ENCODE measurements around the gene C6. TPM values are rescaled to one million over a fixed set of nuclear protein-coding genes. Genes with fewer than 3 reads are reported as not detected.
"Not testable (repeated sequence)": the region's sequence is repeated elsewhere in the genome, so short reads cannot be mapped to it uniquely, and the experiment has no call there.

Gene C6
- total RNA-seq (2014; rRNA removed; shearing (Covaris generic)) = not detected in 2 replicates

- no peak for DNase-seq (ENCODE audit: low read depth in 1 of 2, low spot score in 2 of 2)
- no peaks in the 10 kb centered on the region for H3K4me1 ChIP-seq (replicated peaks)
- H3K27me3 ChIP-seq (replicated peaks) = no peaks in the 10 kb centered on the region
- H3K27ac ChIP-seq = no peak within 1 kb of the TSS
- H3K36me3 ChIP-seq = no peaks in the 10 kb centered on the region
- no peaks in the 10 kb centered on the region for H3K9me3 ChIP-seq (replicated peaks)
- H3K4me3 ChIP-seq = no peak within 1 kb of the TSS
Observed at GRCh38 chr5:41213340-41213739, at the start of gene C6. C6 (minus strand) TSS chr5:41213532; CDS start chr5:41203230, 10,302 bp downstream.

- H3K36me3 ChIP-seq = no peaks in the 10 kb centered on the region
- H3K27ac ChIP-seq = no peak overlapping the region
- H3K9me3 ChIP-seq (replicated peaks) = no peaks in the 10 kb centered on the region
- no peaks in the 10 kb centered on the region for H3K4me1 ChIP-seq (replicated peaks)
- DNase-seq (ENCODE audit: low read depth in 1 of 2, low spot score in 2 of 2) = no peak
- no peak overlapping the region for H3K4me3 ChIP-seq
- H3K27me3 ChIP-seq (replicated peaks) = no peaks in the 10 kb centered on the region; the same call in 1 of the 2 replicates
Observed at GRCh38 chr5:41256400-41256799, 43.1 kb upstream of the C6 start.

- Histone ChIP-seq H3K4me3 (no peak overlapping the region), H3K36me3 (no peaks in the 10 kb centered on the region), H3K4me1 (replicated peaks) (no peaks in the 10 kb centered on the region), H3K27me3 (replicated peaks) (no peaks in the 10 kb centered on the region), H3K9me3 (replicated peaks) (no peaks in the 10 kb centered on the region), H3K27ac (no peak overlapping the region)
- DNase-seq (ENCODE audit: low read depth in 1 of 2, low spot score in 2 of 2) = no peak
Observed at GRCh38 chr5:41253109-41253508, 39.8 kb upstream of the C6 start.

GRCh38 chr5:41252036-41252435 lies 38.7 kb upstream of the C6 start:
- no peaks in the 10 kb centered on the region for H3K9me3 ChIP-seq (replicated peaks)
- DNase-seq (ENCODE audit: low read depth in 1 of 2, low spot score in 2 of 2) = no peak
- H3K4me1 ChIP-seq (replicated peaks) = no peaks in the 10 kb centered on the region
- no peak overlapping the region for H3K27ac ChIP-seq
- H3K27me3 ChIP-seq (replicated peaks) = no peaks in the 10 kb centered on the region
- no peaks in the 10 kb centered on the region for H3K36me3 ChIP-seq
- no peak overlapping the region for H3K4me3 ChIP-seq

- Histone ChIP-seq H3K27me3 (replicated peaks) (no peaks in the 10 kb centered on the region; the same call in 1 of the 2 replicates), H3K36me3 (no peaks in the 10 kb centered on the region)
- no peak for DNase-seq (ENCODE audit: low read depth in 1 of 2, low spot score in 2 of 2)
Observed at GRCh38 chr5:41250351-41250987, 37.1 kb upstream of the C6 start.

GRCh38 chr5:41247135-41247534 lies 33.8 kb upstream of the C6 start:
- no peaks in the 10 kb centered on the region for H3K9me3 ChIP-seq (replicated peaks)
- H3K36me3 ChIP-seq = no peaks in the 10 kb centered on the region
- no peaks in the 10 kb centered on the region; the same call in 1 of the 2 replicates for H3K27me3 ChIP-seq (replicated peaks)
- H3K4me3 ChIP-seq = no peak overlapping the region
- no peak overlapping the region for H3K27ac ChIP-seq
- H3K4me1 ChIP-seq (replicated peaks) = no peaks in the 10 kb centered on the region
- DNase-seq (ENCODE audit: low read depth in 1 of 2, low spot score in 2 of 2) = no peak

More at GRCh38 chr5:41250351-41250987, 37.1 kb upstream of the C6 start:
- no peaks in the 10 kb centered on the region for H3K9me3 ChIP-seq (replicated peaks)
- no peak overlapping the region for H3K4me3 ChIP-seq
- H3K4me1 ChIP-seq (replicated peaks) = no peaks in the 10 kb centered on the region
- no peak overlapping the region for H3K27ac ChIP-seq

- H3K27me3 ChIP-seq (replicated peaks) = no peaks in the 10 kb centered on the region; the same call in 1 of the 2 replicates
- H3K27ac ChIP-seq = no peak overlapping the region
- no peak for DNase-seq (ENCODE audit: low read depth in 1 of 2, low spot score in 2 of 2)
- no peak overlapping the region for H3K4me3 ChIP-seq
- no peaks in the 10 kb centered on the region for H3K9me3 ChIP-seq (replicated peaks)
- no peaks in the 10 kb centered on the region for H3K4me1 ChIP-seq (replicated peaks)
- H3K36me3 ChIP-seq = no peaks in the 10 kb centered on the region
Observed at GRCh38 chr5:41246376-41246775, 33.0 kb upstream of the C6 start.

- DNase-seq (ENCODE audit: low read depth in 1 of 2, low spot score in 2 of 2) = no peak
- no peaks in the 10 kb centered on the region for H3K9me3 ChIP-seq (replicated peaks)
- H3K27me3 ChIP-seq (replicated peaks) = no peaks in the 10 kb centered on the region; the same call in 1 of the 2 replicates
- H3K36me3 ChIP-seq = no peaks in the 10 kb centered on the region
- no peak overlapping the region for H3K4me3 ChIP-seq
- no peaks in the 10 kb centered on the region for H3K4me1 ChIP-seq (replicated peaks)
- no peak overlapping the region for H3K27ac ChIP-seq
Observed at GRCh38 chr5:41243558-41243957, 30.2 kb upstream of the C6 start.

GRCh38 chr5:41240985-41241384 lies 27.7 kb upstream of the C6 start:
- no peaks in the 10 kb centered on the region for H3K27me3 ChIP-seq (replicated peaks)
- H3K27ac ChIP-seq = no peak overlapping the region
- H3K9me3 ChIP-seq (replicated peaks) = no peaks in the 10 kb centered on the region
- no peak for DNase-seq (ENCODE audit: low read depth in 1 of 2, low spot score in 2 of 2)
- H3K36me3 ChIP-seq = no peaks in the 10 kb centered on the region
- no peak overlapping the region for H3K4me3 ChIP-seq
- H3K4me1 ChIP-seq (replicated peaks) = no peaks in the 10 kb centered on the region

GRCh38 chr5:41240390-41240789 lies 27.1 kb upstream of the C6 start:
- no peaks in the 10 kb centered on the region for H3K9me3 ChIP-seq (replicated peaks)
- no peaks in the 10 kb centered on the region for H3K4me1 ChIP-seq (replicated peaks)
- H3K27ac ChIP-seq = no peak overlapping the region
- no peak for DNase-seq (ENCODE audit: low read depth in 1 of 2, low spot score in 2 of 2)
- no peak overlapping the region for H3K4me3 ChIP-seq
- H3K27me3 ChIP-seq (replicated peaks) = no peaks in the 10 kb centered on the region
- no peaks in the 10 kb centered on the region for H3K36me3 ChIP-seq

- H3K4me1 ChIP-seq (replicated peaks) = no peaks in the 10 kb centered on the region
- H3K27me3 ChIP-seq (replicated peaks) = no peaks in the 10 kb centered on the region
- no peak for DNase-seq (ENCODE audit: low read depth in 1 of 2, low spot score in 2 of 2)
- no peaks in the 10 kb centered on the region for H3K36me3 ChIP-seq
- no peaks in the 10 kb centered on the region for H3K9me3 ChIP-seq (replicated peaks)
- no peak overlapping the region for H3K4me3 ChIP-seq
- no peak overlapping the region for H3K27ac ChIP-seq
Observed at GRCh38 chr5:41234475-41234874, 21.1 kb upstream of the C6 start.

- Histone ChIP-seq H3K9me3 (replicated peaks) (no peaks in the 10 kb centered on the region), H3K36me3 (no peaks in the 10 kb centered on the region), H3K4me1 (replicated peaks) (no peaks in the 10 kb centered on the region), H3K4me3 (no peak overlapping the region), H3K27me3 (replicated peaks) (no peaks in the 10 kb centered on the region), H3K27ac (no peak overlapping the region)
- DNase-seq (ENCODE audit: low read depth in 1 of 2, low spot score in 2 of 2) = no peak
Observed at GRCh38 chr5:41232797-41233196, 19.5 kb upstream of the C6 start.

GRCh38 chr5:41230276-41230675 lies 16.9 kb upstream of the C6 start:
- H3K27ac ChIP-seq; H3K9me3 ChIP-seq (replicated peaks); H3K4me3 ChIP-seq; H3K4me1 ChIP-seq (replicated peaks); H3K36me3 ChIP-seq; DNase-seq (ENCODE audit: low read depth in 1 of 2, low spot score in 2 of 2); H3K27me3 ChIP-seq (replicated peaks): not testable (repeated sequence)

- no peaks in the 10 kb centered on the region for H3K4me1 ChIP-seq (replicated peaks)
- no peaks in the 10 kb centered on the region for H3K27me3 ChIP-seq (replicated peaks)
- no peak for DNase-seq (ENCODE audit: low read depth in 1 of 2, low spot score in 2 of 2)
- no peak overlapping the region for H3K4me3 ChIP-seq
- H3K9me3 ChIP-seq (replicated peaks) = no peaks in the 10 kb centered on the region
- H3K27ac ChIP-seq = no peak overlapping the region
- no peaks in the 10 kb centered on the region for H3K36me3 ChIP-seq
Observed at GRCh38 chr5:41223962-41224361, 10.6 kb upstream of the C6 start.
